Stimulated activated naive B cell treated with anti-CD40 and anti-IgM and Interleukin-4, amounts not matched to agents 10 μg/mL and 1 μg/mL and 100 μg/mL, for 72 hours (primary cell): ENCODE measurements around the gene GPR37.

Source experiments
- ATAC-seq, 2 donors: fragments of 150-1000 bp; cut with Tn5 transposase; replicated peaks; 2 replicates each; pipeline ENCODE4 v1.10.0; 2021; ENCODE audit warnings: moderate library complexity in 1 of 2
- DNase-seq: peaks from one replicate; pipeline ENCODE4 v3.0.0; 2021
- H3K27ac Mint-ChIP-seq: one replicate; pipeline ENCODE4 v1.8.0; 2022; ENCODE audit warnings: mild to moderate bottlenecking, mixed read lengths
- H3K27me3 Mint-ChIP-seq, 2 donors: one replicate each; pipeline ENCODE4 v1.8.0; 2022; ENCODE audit warnings: mixed read lengths in 2 of 2
- H3K36me3 Mint-ChIP-seq, 2 donors: one replicate each; pipeline ENCODE4 v1.8.0; 2022; ENCODE audit warnings: mixed read lengths in 2 of 2, mild to moderate bottlenecking in 1 of 2
- H3K4me1 Mint-ChIP-seq, 2 donors: one replicate each; pipeline ENCODE4 v1.8.0; 2022; ENCODE audit warnings: mixed read lengths in 2 of 2, mild to moderate bottlenecking in 1 of 2
- H3K4me3 Mint-ChIP-seq, 2 donors: one replicate each; pipeline ENCODE4 v1.8.0; 2022; ENCODE audit warnings: mild to moderate bottlenecking in 2 of 2, mixed read lengths in 2 of 2, moderate library complexity in 1 of 2
- H3K9me3 Mint-ChIP-seq, 2 donors: one replicate each; pipeline ENCODE4 v1.8.0; 2022; ENCODE audit warnings: mixed read lengths in 2 of 2, mild to moderate bottlenecking in 1 of 2

Gene GPR37

GRCh38 chr7:124769136-124769535 is 3.5 kb upstream of the GPR37 start:
- H3K36me3 Mint-ChIP-seq = no peaks in the 10 kb centered on the region
- peaks cover 10 to 14% of the 10 kb centered on the region in 2 donors for H3K4me1 Mint-ChIP-seq
- ATAC-seq (no peak), DNase-seq (no peak)
- no peak overlapping the region for H3K4me3 Mint-ChIP-seq
- no peaks in the 10 kb centered on the region for H3K9me3 Mint-ChIP-seq
- H3K27me3 Mint-ChIP-seq = peaks cover 26 to 44% of the 10 kb centered on the region in 2 donors
- H3K27ac Mint-ChIP-seq = no peak overlapping the region

- no peak overlapping the region for H3K27ac Mint-ChIP-seq
- no peaks in the 10 kb centered on the region for H3K36me3 Mint-ChIP-seq
- H3K9me3 Mint-ChIP-seq = no peaks in the 10 kb centered on the region
- H3K27me3 Mint-ChIP-seq = peaks cover 29 to 50% of the 10 kb centered on the region in 2 donors
- no peak for DNase-seq
- ATAC-seq = no peak
- peaks cover 13 to 20% of the 10 kb centered on the region in 2 donors for H3K4me1 Mint-ChIP-seq
- no peak overlapping the region for H3K4me3 Mint-ChIP-seq
Measured at GRCh38 chr7:124768525-124768924, 2.9 kb upstream of the GPR37 start.

GRCh38 chr7:124764847-124765400 is 668 bp downstream of the GPR37 start:
- no peaks in the 10 kb centered on the region for H3K9me3 Mint-ChIP-seq
- H3K36me3 Mint-ChIP-seq = no peaks in the 10 kb centered on the region
- H3K27ac Mint-ChIP-seq = peak overlapping the region; percentile 89
- H3K4me3 Mint-ChIP-seq = peak overlapping the region; percentile 59 to 81
- DNase-seq (no peak), ATAC-seq (peak; percentile 50 to 51)
- H3K27me3 Mint-ChIP-seq = peaks cover 47 to 63% of the 10 kb centered on the region in 2 donors
- peaks cover 13 to 20% of the 10 kb centered on the region in 2 donors for H3K4me1 Mint-ChIP-seq

GRCh38 chr7:124764051-124764846 is 1.3 kb downstream of the GPR37 start:
- ATAC-seq (no peak), DNase-seq (no peak)
- Mint-ChIP-seq H3K27ac (no peak overlapping the region), H3K27me3 (peaks cover 53 to 68% of the 10 kb centered on the region in 2 donors), H3K4me1 (peaks cover 13 to 20% of the 10 kb centered on the region in 2 donors), H3K4me3 (peak overlapping the region; percentile 59 to 81), H3K9me3 (peaks cover 0 to 1% of the 10 kb centered on the region in 2 donors), H3K36me3 (no peaks in the 10 kb centered on the region)

- Mint-ChIP-seq H3K27me3 (peaks cover 54 to 61% of the 10 kb centered on the region in 2 donors), H3K36me3 (no peaks in the 10 kb centered on the region), H3K9me3 (peaks cover 0 to 1% of the 10 kb centered on the region in 2 donors), H3K4me3 (no peak overlapping the region), H3K27ac (no peak overlapping the region), H3K4me1 (peaks cover 13 to 20% of the 10 kb centered on the region in 2 donors)
- DNase-seq = no peak
- ATAC-seq = no peak
Measured at GRCh38 chr7:124762611-124763143, 2.9 kb downstream of the GPR37 start.

GRCh38 chr7:124761164-124761715 is 4.4 kb downstream of the GPR37 start:
- no peak for ATAC-seq
- Mint-ChIP-seq H3K9me3 (peaks cover 0 to 1% of the 10 kb centered on the region in 2 donors), H3K4me3 (no peak overlapping the region), H3K36me3 (no peaks in the 10 kb centered on the region), H3K27me3 (peaks cover 49 to 51% of the 10 kb centered on the region in 2 donors), H3K27ac (no peak overlapping the region), H3K4me1 (peaks cover 13 to 20% of the 10 kb centered on the region in 2 donors)
- DNase-seq = no peak

- no peaks in the 10 kb centered on the region for H3K36me3 Mint-ChIP-seq
- ATAC-seq (no peak), DNase-seq (no peak)
- H3K4me3 Mint-ChIP-seq = no peak overlapping the region
- peaks cover 23 to 25% of the 10 kb centered on the region in 2 donors for H3K27me3 Mint-ChIP-seq
- H3K9me3 Mint-ChIP-seq = peaks cover 0 to 1% of the 10 kb centered on the region in 2 donors
- H3K4me1 Mint-ChIP-seq = no peaks in the 10 kb centered on the region
- no peak overlapping the region for H3K27ac Mint-ChIP-seq
Measured at GRCh38 chr7:124758327-124758726, 7.3 kb downstream of the GPR37 start.

GRCh38 chr7:124754576-124755268 is 10.9 kb downstream of the GPR37 start:
- Mint-ChIP-seq H3K36me3 (no peaks in the 10 kb centered on the region), H3K9me3 (peaks cover 0 to 1% of the 10 kb centered on the region in 2 donors), H3K4me3 (no peak overlapping the region), H3K4me1 (no peaks in the 10 kb centered on the region), H3K27ac (no peak overlapping the region), H3K27me3 (peaks cover 5% of the 10 kb centered on the region in 2 donors)
- DNase-seq (no peak), ATAC-seq (no peak)

GRCh38 chr7:124752310-124752709 is 13.3 kb downstream of the GPR37 start:
- Mint-ChIP-seq H3K36me3 (no peaks in the 10 kb centered on the region), H3K27me3 (peaks cover 0 to 5% of the 10 kb centered on the region in 2 donors), H3K4me3 (no peak overlapping the region), H3K4me1 (no peaks in the 10 kb centered on the region), H3K9me3 (no peaks in the 10 kb centered on the region), H3K27ac (no peak overlapping the region)
- ATAC-seq (no peak), DNase-seq (no peak)

- H3K27me3 Mint-ChIP-seq = peaks cover 0 to 5% of the 10 kb centered on the region in 2 donors
Measured at GRCh38 chr7:124751027-124751426, 14.6 kb downstream of the GPR37 start.

GRCh38 chr7:124747072-124747471 is 18.5 kb downstream of the GPR37 start:
- Mint-ChIP-seq H3K27ac (no peak overlapping the region), H3K27me3 (peaks cover 0 to 5% of the 10 kb centered on the region in 2 donors), H3K4me1 (no peaks in the 10 kb centered on the region), H3K4me3 (no peak overlapping the region), H3K9me3 (no peaks in the 10 kb centered on the region), H3K36me3 (no peaks in the 10 kb centered on the region)
- DNase-seq (no peak), ATAC-seq (no peak)

More at GRCh38 chr7:124751027-124751426, 14.6 kb downstream of the GPR37 start:
- H3K27ac Mint-ChIP-seq = no peak overlapping the region
- no peaks in the 10 kb centered on the region for H3K36me3 Mint-ChIP-seq
- no peaks in the 10 kb centered on the region for H3K4me1 Mint-ChIP-seq
- no peak for DNase-seq
- H3K4me3 Mint-ChIP-seq = no peak overlapping the region
- H3K9me3 Mint-ChIP-seq = no peaks in the 10 kb centered on the region
- no peak for ATAC-seq

GRCh38 chr7:124738639-124739038 is 27.0 kb downstream of the GPR37 start:
- H3K27me3 Mint-ChIP-seq = no peaks in the 10 kb centered on the region

GRCh38 chr7:124737760-124738300 is 27.8 kb downstream of the GPR37 start:
- no peaks in the 10 kb centered on the region for H3K36me3 Mint-ChIP-seq

More at GRCh38 chr7:124738639-124739038, 27.0 kb downstream of the GPR37 start:
- Mint-ChIP-seq H3K9me3 (no peaks in the 10 kb centered on the region), H3K4me1 (no peaks in the 10 kb centered on the region), H3K36me3 (no peaks in the 10 kb centered on the region), H3K27ac (no peak overlapping the region), H3K4me3 (no peak overlapping the region)
- no peak for DNase-seq
- no peak for ATAC-seq

GRCh38 chr7:124728610-124729009 is 37.0 kb downstream of the GPR37 start:
- Mint-ChIP-seq H3K4me1 (no peaks in the 10 kb centered on the region), H3K27me3 (no peaks in the 10 kb centered on the region), H3K4me3 (no peak overlapping the region), H3K27ac (no peak overlapping the region), H3K9me3 (peaks cover 4 to 8% of the 10 kb centered on the region in 2 donors), H3K36me3 (no peaks in the 10 kb centered on the region)
- DNase-seq (no peak), ATAC-seq (no peak)

More at GRCh38 chr7:124737760-124738300, 27.8 kb downstream of the GPR37 start:
- no peaks in the 10 kb centered on the region for H3K4me1 Mint-ChIP-seq
- no peaks in the 10 kb centered on the region for H3K9me3 Mint-ChIP-seq
- no peak for ATAC-seq
- no peak for DNase-seq
- H3K27me3 Mint-ChIP-seq = no peaks in the 10 kb centered on the region
- H3K4me3 Mint-ChIP-seq = no peak overlapping the region
- H3K27ac Mint-ChIP-seq = no peak overlapping the region
